ENCODE data around the gene TARBP1. TPM values are rescaled to one million over a fixed set of nuclear protein-coding genes. Genes with fewer than 3 reads are reported as not detected.
"Not testable (repeated sequence)": the region's sequence is repeated elsewhere in the genome, so short reads cannot be mapped to it uniquely, and the experiment has no call there.

The TARBP1 gene
- total and polyA plus RNA-seq, 9 donors = 4.8 to 26.3 (median 10.8) TPM

GRCh38 chr1:234357831-234358230 is 121.1 kb downstream of the TARBP1 start:
- intact Hi-C loops (cut with DNase I) = no loop called here
- DNase-seq = no peak
- TF ChIP-seq CTCF (IDR thresholded peaks at IDR 0.05) = no peak
- no peak for TF ChIP-seq POLR2A (IDR thresholded peaks at IDR 0.05)
- TF ChIP-seq EP300 (IDR thresholded peaks at IDR 0.05) = no peak
- H3K4me1 ChIP-seq (ENCODE audit: insufficient read depth) = no peaks in the 10 kb centered on the region
- no peaks in the 10 kb centered on the region for H3K36me3 ChIP-seq
- no peak overlapping the region for H3K4me3 ChIP-seq
- H3K27me3 ChIP-seq = no peaks in the 10 kb centered on the region
- H3K9me3 ChIP-seq = no peaks in the 10 kb centered on the region
- H3K27ac ChIP-seq = no peak overlapping the region

GRCh38 chr1:234356615-234357269 is 122.2 kb downstream of the TARBP1 start:
- not testable (repeated sequence) for H3K27ac ChIP-seq, H3K36me3 ChIP-seq
- peak in 3 of 5 donors; percentile 15 to 54 (median 37) for DNase-seq

GRCh38 chr1:234355782-234356510 is 123.0 kb downstream of the TARBP1 start:
- intact Hi-C loops (cut with DNase I) = no loop called here
- no peaks in the 10 kb centered on the region for H3K27me3 ChIP-seq
- 74 to 85% (median 78%) methylated on average over 3 of the region's 3 CpGs for WGBS, 3 donors

More at GRCh38 chr1:234356615-234357269, 122.2 kb downstream of the TARBP1 start:
- H3K4me3 ChIP-seq = peak overlapping the region; percentile 11
- H3K27me3 ChIP-seq; intact Hi-C loops (cut with DNase I); H3K4me1 ChIP-seq (ENCODE audit: insufficient read depth); H3K9me3 ChIP-seq: not testable (repeated sequence)
- 54 to 62% (median 58%) methylated on average over 35 of the region's 35 CpGs for WGBS, 3 donors

GRCh38 chr1:234348964-234349363 is 130.0 kb downstream of the TARBP1 start:
- no peaks in the 10 kb centered on the region for H3K36me3 ChIP-seq
- TF ChIP-seq POLR2A (IDR thresholded peaks at IDR 0.05) (no peak), CTCF (IDR thresholded peaks at IDR 0.05) (no peak), EP300 (IDR thresholded peaks at IDR 0.05) (no peak)
- no peak overlapping the region for H3K27ac ChIP-seq
- H3K27me3 ChIP-seq = no peaks in the 10 kb centered on the region
- H3K4me1 ChIP-seq (ENCODE audit: insufficient read depth) = no peaks in the 10 kb centered on the region
- H3K9me3 ChIP-seq = no peaks in the 10 kb centered on the region
- no peak overlapping the region for H3K4me3 ChIP-seq
- DNase-seq = no peak
- intact Hi-C loops (cut with DNase I) = no loop called here
- WGBS, 3 donors = 58 to 69% (median 62%) methylated on average over 4 of the region's 4 CpGs

More at GRCh38 chr1:234355782-234356510, 123.0 kb downstream of the TARBP1 start:
- H3K4me1 ChIP-seq (ENCODE audit: insufficient read depth) = no peaks in the 10 kb centered on the region
- H3K27ac ChIP-seq = no peak overlapping the region
- H3K9me3 ChIP-seq = no peaks in the 10 kb centered on the region
- no peaks in the 10 kb centered on the region for H3K36me3 ChIP-seq
- no peak overlapping the region for H3K4me3 ChIP-seq
- DNase-seq = no peak
- TF ChIP-seq EP300 (IDR thresholded peaks at IDR 0.05) (no peak), CTCF (IDR thresholded peaks at IDR 0.05) (no peak), POLR2A (IDR thresholded peaks at IDR 0.05) (no peak)

- intact Hi-C loops (cut with DNase I) = no loop called here
- no peak for DNase-seq
Measured at GRCh38 chr1:234345237-234345636, 133.7 kb downstream of the TARBP1 start.

More at GRCh38 chr1:234345237-234345636, 133.7 kb downstream of the TARBP1 start:
- Histone ChIP-seq H3K27ac (no peak overlapping the region), H3K36me3 (no peaks in the 10 kb centered on the region), H3K4me3 (no peak overlapping the region), H3K9me3 (no peaks in the 10 kb centered on the region), H3K27me3 (no peaks in the 10 kb centered on the region), H3K4me1 (ENCODE audit: insufficient read depth) (no peaks in the 10 kb centered on the region)
- WGBS, 3 donors = 90 to 100% (median 95%) methylated on average over 1 of the region's 1 CpG
- TF ChIP-seq POLR2A (IDR thresholded peaks at IDR 0.05) = no peak
- no peak for TF ChIP-seq EP300 (IDR thresholded peaks at IDR 0.05)
- no peak for TF ChIP-seq CTCF (IDR thresholded peaks at IDR 0.05)

Measured in ovary (tissue), 9 donors.